ENCODE results near the gene ZCCHC8.

DNA sequence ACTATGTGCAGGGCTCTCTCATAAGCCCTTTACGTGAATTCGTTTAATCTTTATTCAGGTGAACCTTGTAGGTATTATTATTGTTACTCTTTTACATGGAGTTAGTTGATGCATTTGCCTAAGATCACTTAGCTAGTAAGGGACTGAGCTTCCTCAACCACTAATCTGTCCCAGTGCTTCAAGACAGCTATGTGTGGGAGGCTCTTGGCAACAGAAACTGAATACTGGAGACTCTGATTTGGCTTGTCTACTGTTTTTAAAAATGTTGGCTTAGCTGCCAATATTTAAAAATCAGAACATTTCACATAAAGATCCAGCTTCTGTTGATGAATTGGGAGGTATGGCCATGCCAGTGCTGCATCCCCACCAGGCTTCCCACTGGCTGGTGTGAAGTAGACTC lies 33.1 kb upstream of the ZCCHC8 start:
- TF ChIP-seq POLR2A (IDR thresholded peaks at IDR 0.05) = no peak
- TF ChIP-seq, protein P1, sequence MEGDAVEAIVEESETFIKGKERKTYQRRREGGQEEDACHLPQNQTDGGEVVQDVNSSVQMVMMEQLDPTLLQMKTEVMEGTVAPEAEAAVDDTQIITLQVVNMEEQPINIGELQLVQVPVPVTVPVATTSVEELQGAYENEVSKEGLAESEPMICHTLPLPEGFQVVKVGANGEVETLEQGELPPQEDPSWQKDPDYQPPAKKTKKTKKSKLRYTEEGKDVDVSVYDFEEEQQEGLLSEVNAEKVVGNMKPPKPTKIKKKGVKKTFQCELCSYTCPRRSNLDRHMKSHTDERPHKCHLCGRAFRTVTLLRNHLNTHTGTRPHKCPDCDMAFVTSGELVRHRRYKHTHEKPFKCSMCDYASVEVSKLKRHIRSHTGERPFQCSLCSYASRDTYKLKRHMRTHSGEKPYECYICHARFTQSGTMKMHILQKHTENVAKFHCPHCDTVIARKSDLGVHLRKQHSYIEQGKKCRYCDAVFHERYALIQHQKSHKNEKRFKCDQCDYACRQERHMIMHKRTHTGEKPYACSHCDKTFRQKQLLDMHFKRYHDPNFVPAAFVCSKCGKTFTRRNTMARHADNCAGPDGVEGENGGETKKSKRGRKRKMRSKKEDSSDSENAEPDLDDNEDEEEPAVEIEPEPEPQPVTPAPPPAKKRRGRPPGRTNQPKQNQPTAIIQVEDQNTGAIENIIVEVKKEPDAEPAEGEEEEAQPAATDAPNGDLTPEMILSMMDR (IDR thresholded peaks at IDR 0.05) = no peak
